ENCODE data around the gene NOX3. TPM values are rescaled to one million over a fixed set of nuclear protein-coding genes. Genes with fewer than 3 reads are reported as not detected.

NOX3 gene
- total and polyA plus RNA-seq, 2 donors from 2014 or later, result not detected

- FAIRE-seq (no peak), DNase-seq (no peak)
- Histone ChIP-seq H3K27me3 (ENCODE audit: control insufficient read depth, insufficient read depth, low read length) (no peaks in the 10 kb centered on the region), H3K4me3 (ENCODE audit: low read length in 3 of 3) (no peak overlapping the region), H3K9ac (ENCODE audit: low read length in 3 of 3) (no peak overlapping the region), H3K4me1 (ENCODE audit: control insufficient read depth in 2 of 3, insufficient read depth in 2 of 3, low read depth in 1 of 3, low read length in 3 of 3) (no peaks in the 10 kb centered on the region), H3K36me3 (ENCODE audit: control insufficient read depth in 2 of 3, insufficient read depth in 3 of 3, low read length in 3 of 3) (no peaks in the 10 kb centered on the region), H3K9me3 (ENCODE audit: control insufficient read depth in 2 of 3, insufficient read depth in 1 of 3, low read length in 3 of 3) (peaks cover 0 to 3% (median 0%) of the 10 kb centered on the region in 3 donors), H3K27ac (ENCODE audit: low read depth in 2 of 2, low read length in 2 of 2) (no peak overlapping the region)
- intact Hi-C loops (cut with DNase I), result no loop called here
- no peak for TF ChIP-seq CTCF (IDR thresholded peaks at IDR 0.05; ENCODE audit: borderline replicate concordance, extremely low read depth, insufficient read depth)
Observed at GRCh38 chr6:155499574-155499973, 43.9 kb upstream of the NOX3 start.

DNA sequence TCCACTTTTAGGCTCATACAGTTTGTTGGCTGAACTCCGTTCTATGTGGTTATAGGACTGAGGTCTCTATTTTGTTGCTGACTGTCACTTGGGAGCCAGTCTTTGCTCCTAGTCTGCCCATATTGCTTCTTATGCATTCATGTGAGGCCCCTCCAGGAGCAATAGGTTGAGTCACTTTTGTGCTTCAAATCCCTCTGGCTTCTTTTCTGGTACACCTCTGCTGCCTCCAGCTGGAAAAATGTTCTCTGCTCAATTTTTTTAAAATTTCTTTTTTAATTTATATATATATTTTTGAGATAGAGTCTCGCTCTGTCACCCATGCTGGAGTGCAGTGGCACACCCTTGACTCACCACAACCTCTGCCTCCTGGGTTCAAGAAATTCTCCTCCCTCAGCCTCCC lies 42.7 kb upstream of the NOX3 start:
- no peak overlapping the region for H3K9ac ChIP-seq (ENCODE audit: low read length in 3 of 3)
- H3K36me3 ChIP-seq (ENCODE audit: control insufficient read depth in 2 of 3, insufficient read depth in 3 of 3, low read length in 3 of 3), result no peaks in the 10 kb centered on the region
- intact Hi-C loops (cut with DNase I), result no loop called here
- H3K9me3 ChIP-seq (ENCODE audit: control insufficient read depth in 2 of 3, insufficient read depth in 1 of 3, low read length in 3 of 3), result peaks cover 0 to 3% (median 0%) of the 10 kb centered on the region in 3 donors
- no peak for FAIRE-seq
- DNase-seq, result no peak
- H3K4me1 ChIP-seq (ENCODE audit: control insufficient read depth in 2 of 3, insufficient read depth in 2 of 3, low read depth in 1 of 3, low read length in 3 of 3), result no peaks in the 10 kb centered on the region
- H3K27ac ChIP-seq (ENCODE audit: low read depth in 2 of 2, low read length in 2 of 2), result no peak overlapping the region
- TF ChIP-seq CTCF (IDR thresholded peaks at IDR 0.05; ENCODE audit: borderline replicate concordance, extremely low read depth, insufficient read depth), result no peak
- H3K4me3 ChIP-seq (ENCODE audit: low read length in 3 of 3), result no peak overlapping the region
- no peaks in the 10 kb centered on the region for H3K27me3 ChIP-seq (ENCODE audit: control insufficient read depth, insufficient read depth, low read length)

DNA sequence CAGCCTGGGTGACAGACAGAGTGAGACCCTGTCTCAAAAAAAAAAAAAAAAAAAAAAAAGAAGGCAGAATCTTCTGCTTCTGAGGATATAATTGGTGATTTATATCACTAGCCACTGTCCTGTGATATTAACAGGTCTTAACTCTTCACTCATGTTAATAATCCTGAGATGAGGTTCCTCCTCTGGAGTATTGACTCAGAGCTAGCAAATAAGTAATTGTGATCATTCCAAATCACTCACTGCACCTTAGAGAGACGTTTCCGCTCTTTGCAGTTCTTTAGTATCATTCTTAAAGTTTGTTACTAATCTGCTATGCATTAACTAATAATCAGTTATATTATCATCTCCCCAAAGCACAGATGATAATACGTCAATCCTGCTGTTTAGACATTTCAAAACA lies 41.6 kb upstream of the NOX3 start:
- Histone ChIP-seq H3K4me3 (ENCODE audit: low read length in 3 of 3) (no peak overlapping the region), H3K9ac (ENCODE audit: low read length in 3 of 3) (no peak overlapping the region), H3K9me3 (ENCODE audit: control insufficient read depth in 2 of 3, insufficient read depth in 1 of 3, low read length in 3 of 3) (peaks cover 0 to under 1% (median 0%) of the 10 kb centered on the region in 3 donors), H3K36me3 (ENCODE audit: control insufficient read depth in 2 of 3, insufficient read depth in 3 of 3, low read length in 3 of 3) (no peaks in the 10 kb centered on the region), H3K27ac (ENCODE audit: low read depth in 2 of 2, low read length in 2 of 2) (no peak overlapping the region), H3K27me3 (ENCODE audit: control insufficient read depth, insufficient read depth, low read length) (no peaks in the 10 kb centered on the region), H3K4me1 (ENCODE audit: control insufficient read depth in 2 of 3, insufficient read depth in 2 of 3, low read depth in 1 of 3, low read length in 3 of 3) (no peaks in the 10 kb centered on the region)
- no peak for FAIRE-seq
- DNase-seq, result no peak
- intact Hi-C loops (cut with DNase I), result no loop called here
- no peak for TF ChIP-seq CTCF (IDR thresholded peaks at IDR 0.05; ENCODE audit: borderline replicate concordance, extremely low read depth, insufficient read depth)
